ENCODE data around the gene PHLDA2.
"Not testable (repeated sequence)": the region's sequence is repeated elsewhere in the genome, so short reads cannot be mapped to it uniquely, and the experiment has no call there.

GRCh38 chr11:2905299-2905698 lies 23.9 kb downstream of the PHLDA2 start:
- TF ChIP-seq MAX (IDR thresholded peaks at IDR 0.05; ENCODE audit: insufficient read depth, insufficient read length); POLR2A (IDR thresholded peaks at IDR 0.05; ENCODE audit: low read depth, low read length); EZH2 (IDR thresholded peaks at IDR 0.05; ENCODE audit: borderline replicate concordance, low read depth, low read length, severe bottlenecking); CTCF (IDR thresholded peaks at IDR 0.05; ENCODE audit: extremely low read depth in 1 of 2, insufficient read depth in 1 of 2, low read depth in 1 of 2, low read length in 2 of 2); JUN (IDR thresholded peaks at IDR 0.05; ENCODE audit: borderline replicate concordance, insufficient read depth, insufficient read length, low read depth); FOS (IDR thresholded peaks at IDR 0.05; ENCODE audit: borderline replicate concordance, insufficient read depth, low read length); POLR2AphosphoS5 (IDR thresholded peaks at IDR 0.05; ENCODE audit: insufficient read depth, low read depth, low read length); MYC (IDR thresholded peaks at IDR 0.05; ENCODE audit: low read depth, low read length): not testable (repeated sequence)

Data from endothelial cell of umbilical vein (primary cell).